Gastroesophageal sphincter (tissue), 4 donors: ENCODE results near the gene GRID1. TPM values are rescaled to one million over a fixed set of nuclear protein-coding genes. Genes with fewer than 3 reads are reported as not detected.

Experiments used
- ATAC-seq: fragments of 150-250 bp; one replicate; pipeline ENCODE4 v1.9.1; 2016; ENCODE audit warnings: mild to moderate bottlenecking, moderate library complexity
- H3K27ac ChIP-seq, 4 donors: fragments of 200-600 bp; sonication (generic) in 3 of 4; 1 replicate in 3 of 4; 2 replicates in 1 of 4; pipeline ENCODE4 v1.5.1; 2016 to 2019
- H3K27me3 ChIP-seq: fragments of 200-600 bp; sonication (generic); one replicate; pipeline ENCODE4 v1.5.1; 2019
- H3K36me3 ChIP-seq, 2 donors: fragments of 200-600 bp; sonication (generic); one replicate each; pipeline ENCODE4 v1.5.1; 2019; ENCODE audit warnings: control low read depth in 1 of 2
- H3K4me1 ChIP-seq, 3 donors: fragments of 200-600 bp; sonication (generic); 1 replicate in 2 of 3; 2 replicates in 1 of 3; pipeline ENCODE4 v1.5.1; 2016 to 2019; ENCODE audit warnings: control low read depth in 2 of 3
- H3K4me3 ChIP-seq, 2 donors: fragments of 200-600 bp; sonication (generic); one replicate each; pipeline ENCODE4 v1.5.1; 2019; ENCODE audit warnings: mild to moderate bottlenecking in 1 of 2, moderate library complexity in 1 of 2
- H3K9me3 ChIP-seq, 3 donors: fragments of 200-600 bp; sonication (generic); one replicate each; pipeline ENCODE4 v1.5.1; 2017 to 2019; ENCODE audit warnings: control low read depth in 2 of 3
- CTCF ChIP-seq, 4 experiments: fragments of 200-600 bp in 2 of 4; fragments of 450-650 bp in 2 of 4; sonication (generic) in 1 of 4; IDR thresholded peaks; one replicate each; pipeline ENCODE4 v1.5.1; 2017 to 2019; ENCODE audit warnings: antibody characterized with exemption in 4 of 4, mild to moderate bottlenecking in 2 of 4, moderate library complexity in 2 of 4
- EP300 ChIP-seq: sonication (generic); formaldehyde crosslinking; IDR thresholded peaks from one replicate; pipeline ENCODE4 v1.6.1; 2017; ENCODE audit warnings: antibody characterized with exemption, mild to moderate bottlenecking
- POLR2A ChIP-seq, 2 donors: fragments of 450-650 bp; IDR thresholded peaks; one replicate each; pipeline ENCODE4 v1.6.1; 2017; ENCODE audit warnings: antibody characterized with exemption in 2 of 2, mild to moderate bottlenecking in 2 of 2, moderate library complexity in 1 of 2
- POLR2AphosphoS5 ChIP-seq: sonication (generic); formaldehyde crosslinking; IDR thresholded peaks from one replicate; pipeline ENCODE4 v1.6.1; 2017; ENCODE audit warnings: antibody characterized with exemption
- WGBS, 2 donors: methylation state at CpG; one replicate each; pipeline ENCODE4 v1.1.5; 2018; ENCODE audit warnings: low coverage in 1 of 2; 5-methylcytosine and 5-hydroxymethylcytosine counted together
- total RNA-seq, 4 donors: library from RNA; depleted of rRNA; stranded (reverse); fragments of >200 nt; gene quantifications; one replicate each; pipeline ENCODE4 v1.1.0, GENCODE V29; 2016

The GRID1 gene
- total RNA-seq, 4 donors from 2014 or later, result 1.2 to 2.7 (median 1.7) TPM

- Histone ChIP-seq H3K4me3 (no peak overlapping the region), H3K4me1 (no peaks in the 10 kb centered on the region), H3K9me3 (no peaks in the 10 kb centered on the region), H3K27me3 (peaks cover 5% of the 10 kb centered on the region), H3K27ac (no peak overlapping the region), H3K36me3 (no peaks in the 10 kb centered on the region)
- TF ChIP-seq POLR2AphosphoS5 (no peak), POLR2A (IDR thresholded peaks at IDR 0.05) (no peak), CTCF (IDR thresholded peaks at IDR 0.05) (no peak)
- no peak for ATAC-seq
- 75 to 87% methylated on average over 3 to 6 of the region's 10 CpGs for WGBS, 2 donors
Measured at GRCh38 chr10:86288695-86289576, 77.7 kb downstream of the GRID1 start.

- Histone ChIP-seq H3K4me1 (no peaks in the 10 kb centered on the region), H3K27ac (no peak overlapping the region), H3K4me3 (no peak overlapping the region), H3K36me3 (no peaks in the 10 kb centered on the region), H3K9me3 (no peaks in the 10 kb centered on the region), H3K27me3 (peaks cover 3% of the 10 kb centered on the region)
- no peak for ATAC-seq
- 60 to 83% methylated on average over 1 to 3 of the region's 6 CpGs for WGBS, 2 donors
- TF ChIP-seq CTCF (IDR thresholded peaks at IDR 0.05), result no peak
- TF ChIP-seq POLR2A (IDR thresholded peaks at IDR 0.05), result no peak
- no peak for TF ChIP-seq POLR2AphosphoS5
Measured at GRCh38 chr10:86287966-86288579, 78.5 kb downstream of the GRID1 start.

- TF ChIP-seq EP300 (no peak), CTCF (IDR thresholded peaks at IDR 0.05) (no peak), POLR2A (IDR thresholded peaks at IDR 0.05) (no peak), POLR2AphosphoS5 (no peak)
- H3K4me3 ChIP-seq, result no peak overlapping the region
- no peak for ATAC-seq
- no peaks in the 10 kb centered on the region for H3K36me3 ChIP-seq
- no peaks in the 10 kb centered on the region for H3K9me3 ChIP-seq
- H3K27ac ChIP-seq, result no peak overlapping the region
- H3K27me3 ChIP-seq, result peaks cover 3% of the 10 kb centered on the region
- H3K4me1 ChIP-seq, result no peaks in the 10 kb centered on the region
- 79 to 94% methylated on average over 3 to 8 of the region's 10 CpGs for WGBS, 2 donors
Measured at GRCh38 chr10:86287110-86287793, 79.3 kb downstream of the GRID1 start.

- no peak for ATAC-seq
- 67 to 80% methylated on average over 4 of the region's 18 CpGs for WGBS, 2 donors
Measured at GRCh38 chr10:86286236-86287109, 80.1 kb downstream of the GRID1 start.

More at GRCh38 chr10:86286236-86287109, 80.1 kb downstream of the GRID1 start:
- Histone ChIP-seq H3K36me3 (no peaks in the 10 kb centered on the region), H3K27me3 (peaks cover 3% of the 10 kb centered on the region), H3K4me3 (no peak overlapping the region), H3K4me1 (no peaks in the 10 kb centered on the region), H3K27ac (no peak overlapping the region), H3K9me3 (peaks cover 0 to 3% (median 0%) of the 10 kb centered on the region in 3 donors)
- TF ChIP-seq EP300 (no peak), CTCF (IDR thresholded peaks at IDR 0.05) (no peak), POLR2A (IDR thresholded peaks at IDR 0.05) (no peak), POLR2AphosphoS5 (no peak)
